ENCODE data around the gene LRP1B.

The LRP1B gene

GRCh38 chr2:141959941-141960340, 170.9 kb downstream of the LRP1B start:
- DNase-seq (ENCODE audit: low read depth in 3 of 3, low spot score in 1 of 3), result no peak

DNA sequence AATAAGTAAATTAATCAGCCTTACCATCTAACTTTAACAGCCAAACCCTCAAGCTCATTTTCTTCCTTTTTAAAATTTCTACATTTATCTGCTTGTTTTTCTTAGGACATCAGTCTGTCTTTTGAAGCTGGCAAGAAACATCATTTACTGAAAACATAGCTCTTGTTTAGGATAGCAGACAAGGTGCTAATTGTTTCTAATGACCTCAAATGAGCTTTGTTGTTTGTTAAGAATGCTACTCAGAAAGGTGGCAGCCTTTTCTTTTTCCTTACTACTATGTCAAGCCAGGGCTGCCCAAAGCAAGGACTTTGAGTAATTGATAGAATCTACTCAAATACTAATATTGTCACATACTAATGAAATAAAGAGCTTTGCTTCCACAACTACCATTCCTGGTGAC, 171.8 kb downstream of the LRP1B start:
- no peak for DNase-seq (ENCODE audit: low read depth in 3 of 3, low spot score in 1 of 3)

DNA sequence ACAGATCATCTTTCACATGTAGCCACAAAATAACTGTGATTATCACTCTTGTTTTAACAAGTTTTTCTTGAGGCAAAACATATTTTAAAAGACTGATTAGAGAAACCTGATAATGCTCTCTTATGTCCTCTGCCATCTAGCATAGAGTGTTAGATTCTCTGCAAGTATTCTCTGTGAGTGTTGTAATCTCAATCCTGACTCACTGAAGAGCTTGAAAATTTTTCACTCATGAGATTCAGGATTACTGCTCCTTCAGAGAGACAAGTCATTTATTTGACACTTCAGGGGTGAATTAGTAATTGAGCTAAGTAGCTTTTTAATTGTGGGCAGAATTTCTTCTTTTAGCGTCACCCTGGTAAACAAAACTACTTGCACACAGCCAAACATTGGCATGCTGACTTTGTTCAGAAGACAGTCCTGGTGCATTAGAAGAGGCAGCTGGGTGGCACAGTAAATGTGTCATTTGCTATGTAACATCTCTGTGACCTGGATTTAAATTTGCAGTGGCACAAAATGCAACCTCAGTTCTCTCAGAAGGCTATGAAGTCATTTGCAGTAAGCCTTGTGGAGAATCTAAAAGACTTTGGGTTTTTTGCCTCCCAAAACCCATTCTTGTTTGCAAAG, 172.9 kb downstream of the LRP1B start:
- no peak for DNase-seq (ENCODE audit: low read depth in 3 of 3, low spot score in 1 of 3)

- no peak for DNase-seq (ENCODE audit: low read depth in 3 of 3, low spot score in 1 of 3)
These were observed 173.5 kb downstream of the LRP1B start for GRCh38 chr2:141957321-141957720.

DNA sequence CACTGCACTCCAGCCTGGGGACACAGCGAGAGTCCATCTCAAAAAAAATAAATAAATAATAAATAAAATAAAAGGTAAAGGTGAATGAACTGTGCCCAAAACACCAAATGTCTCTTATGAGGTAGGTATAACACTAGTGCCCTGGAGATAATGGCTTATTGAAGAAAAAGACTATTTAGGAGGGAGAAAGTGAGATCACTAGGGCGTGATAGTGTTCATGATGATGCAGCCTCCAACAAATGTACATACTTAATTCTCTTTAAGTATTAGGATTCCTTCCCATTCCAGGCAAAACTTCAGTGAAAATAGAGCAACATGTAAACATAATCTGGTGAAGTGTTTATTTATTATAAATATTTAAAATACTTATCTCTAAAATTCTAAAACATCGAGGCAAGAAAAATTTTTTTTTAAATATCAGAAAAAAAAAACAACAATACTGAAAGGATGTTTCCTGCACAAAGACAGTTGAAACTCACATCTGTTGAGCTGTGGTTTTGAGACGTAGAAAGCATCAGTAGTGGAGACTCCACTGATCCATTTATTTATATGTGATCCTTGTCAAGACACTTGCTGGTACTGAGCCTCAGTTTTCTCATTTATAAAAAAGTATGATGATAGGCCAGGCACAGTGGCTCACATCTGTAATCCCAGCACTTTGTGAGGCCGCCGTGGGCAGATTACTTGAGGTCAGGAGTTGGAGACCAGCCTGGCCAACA, 183.3 kb downstream of the LRP1B start:
- DNase-seq (ENCODE audit: low read depth in 3 of 3, low spot score in 1 of 3), result no peak

- no peak for DNase-seq (ENCODE audit: low read depth in 3 of 3, low spot score in 1 of 3)
These were observed 184.8 kb downstream of the LRP1B start for GRCh38 chr2:141946016-141946415.

DNA sequence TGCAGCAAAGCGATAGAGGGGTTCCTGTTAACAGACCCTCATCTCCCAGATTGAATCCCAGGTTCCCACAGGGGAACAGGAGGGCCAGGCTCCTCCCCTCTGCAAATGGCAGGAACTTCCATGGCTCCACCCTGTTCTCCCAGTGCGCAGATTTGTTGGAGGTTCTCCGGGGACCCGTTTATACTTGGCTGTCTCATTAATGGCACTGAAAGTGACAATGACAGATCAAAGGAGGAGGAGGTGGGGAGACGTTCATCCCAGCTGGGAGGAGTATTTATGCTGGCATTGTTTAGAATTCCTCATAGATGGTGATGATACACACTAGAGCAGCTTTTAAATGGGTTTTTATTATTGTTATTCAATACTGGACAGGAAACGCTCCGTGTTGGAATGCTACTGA, 186.9 kb downstream of the LRP1B start:
- DNase-seq (ENCODE audit: low read depth in 3 of 3, low spot score in 1 of 3), result no peak

GRCh38 chr2:141942006-141942789, 188.6 kb downstream of the LRP1B start:
- no peak for DNase-seq (ENCODE audit: low read depth in 3 of 3, low spot score in 1 of 3)

GRCh38 chr2:141941210-141941714, 189.6 kb downstream of the LRP1B start:
- no peak for DNase-seq (ENCODE audit: low read depth in 3 of 3, low spot score in 1 of 3)

GRCh38 chr2:141940709-141941108, 190.1 kb downstream of the LRP1B start:
- DNase-seq (ENCODE audit: low read depth in 3 of 3, low spot score in 1 of 3), result no peak

DNA sequence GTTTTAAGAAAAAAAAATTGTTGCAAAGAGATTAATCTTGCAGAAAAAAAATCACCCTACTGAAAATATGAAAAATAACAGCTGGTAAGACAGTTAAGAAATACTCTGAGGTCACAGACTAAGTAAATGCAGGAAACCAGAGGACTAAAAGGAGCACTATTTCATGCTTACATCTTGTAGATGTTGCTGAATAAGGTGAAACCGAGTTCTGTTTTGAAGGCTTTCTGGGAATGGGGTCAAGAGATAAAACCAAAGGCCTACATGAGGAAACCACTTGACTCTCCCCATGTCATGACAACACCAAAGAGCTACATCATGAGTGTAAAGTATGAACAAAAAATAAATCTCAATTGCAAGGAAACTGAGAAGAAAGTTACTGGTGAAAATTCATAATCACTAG, 197.6 kb downstream of the LRP1B start:
- no peak for DNase-seq (ENCODE audit: low read depth in 3 of 3, low spot score in 1 of 3)

DNA sequence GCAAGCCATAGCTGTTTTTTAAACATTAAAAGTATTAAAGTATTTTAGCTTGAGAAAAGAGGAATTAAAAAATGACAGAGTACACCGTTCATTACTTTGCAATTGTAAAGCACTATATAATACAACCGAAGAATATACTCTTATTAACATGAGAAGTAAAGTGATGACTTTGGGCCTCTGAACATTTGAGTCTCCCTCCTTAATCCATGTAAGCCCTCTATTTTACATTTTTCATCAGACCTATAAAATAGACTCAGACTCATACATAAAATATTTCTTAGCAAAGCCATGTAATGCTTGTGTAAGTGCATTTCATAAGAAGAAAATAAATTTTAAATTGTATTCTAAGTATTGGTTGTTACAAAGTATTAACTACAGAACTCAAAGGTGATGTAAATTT, 198.6 kb downstream of the LRP1B start:
- no peak for DNase-seq (ENCODE audit: low read depth in 3 of 3, low spot score in 1 of 3)

GRCh38 chr2:141931797-141932196, 199.0 kb downstream of the LRP1B start:
- no peak for DNase-seq (ENCODE audit: low read depth in 3 of 3, low spot score in 1 of 3)

DNA sequence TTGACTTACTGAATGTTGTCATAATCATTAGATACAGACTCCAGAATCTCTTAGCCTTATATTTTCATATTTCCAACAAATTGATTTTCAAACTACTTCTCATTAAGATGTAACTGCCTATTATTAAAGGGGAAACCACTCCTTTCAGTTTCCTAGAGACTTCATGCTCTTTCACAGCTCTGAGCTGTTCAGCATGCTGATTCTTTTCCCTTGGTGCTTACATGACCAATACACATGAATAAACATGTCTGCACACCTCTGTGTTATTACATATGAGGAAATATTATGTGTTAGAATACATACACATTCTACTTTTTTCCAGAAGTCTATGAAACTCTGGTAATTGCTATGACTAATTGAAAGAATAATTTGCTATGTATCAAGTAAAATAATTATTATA, 200.0 kb downstream of the LRP1B start:
- DNase-seq (ENCODE audit: low read depth in 3 of 3, low spot score in 1 of 3), result no peak

- DNase-seq (ENCODE audit: low read depth in 3 of 3, low spot score in 1 of 3), result no peak
These were observed 201.2 kb downstream of the LRP1B start for GRCh38 chr2:141929331-141930252.

DNA sequence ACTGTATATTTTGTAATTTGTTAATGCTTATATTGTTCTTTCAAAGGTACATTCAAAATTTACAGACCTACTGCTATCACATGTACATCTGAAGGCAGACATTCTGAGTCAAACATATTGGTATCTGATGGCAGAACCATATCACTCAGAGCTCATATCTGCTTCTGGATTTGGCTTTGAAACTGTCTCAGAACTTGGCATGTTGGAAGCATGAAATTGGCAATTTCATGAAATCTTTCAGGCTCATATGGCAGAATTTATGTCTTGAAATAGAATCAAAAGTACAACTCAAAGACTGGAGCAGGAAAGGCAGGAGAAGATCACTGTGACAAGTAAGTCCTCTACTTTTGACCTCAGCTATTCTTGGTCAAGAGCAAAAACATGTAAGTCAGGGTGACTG, 202.3 kb downstream of the LRP1B start:
- no peak for DNase-seq (ENCODE audit: low read depth in 3 of 3, low spot score in 1 of 3)

DNA sequence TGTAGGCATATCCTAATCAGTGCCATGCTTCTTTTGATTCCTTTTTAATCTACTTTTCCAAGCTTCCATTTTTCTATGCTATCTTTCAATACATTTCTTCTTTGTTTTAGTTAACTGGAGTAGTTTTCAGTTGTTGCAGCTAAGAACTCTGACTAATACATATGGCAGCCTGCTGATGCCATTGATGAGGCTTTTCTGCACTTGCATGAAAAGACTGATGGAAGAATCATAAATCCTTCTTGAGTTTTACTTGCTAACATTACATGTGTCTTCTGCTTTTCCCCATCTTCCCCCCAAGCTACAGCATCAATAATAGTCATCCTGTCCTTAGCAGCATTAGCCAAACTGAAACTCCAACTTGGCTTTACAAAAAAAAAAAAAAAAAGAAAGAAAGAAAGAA, 203.3 kb downstream of the LRP1B start:
- DNase-seq (ENCODE audit: low read depth in 3 of 3, low spot score in 1 of 3), result no peak

DNA sequence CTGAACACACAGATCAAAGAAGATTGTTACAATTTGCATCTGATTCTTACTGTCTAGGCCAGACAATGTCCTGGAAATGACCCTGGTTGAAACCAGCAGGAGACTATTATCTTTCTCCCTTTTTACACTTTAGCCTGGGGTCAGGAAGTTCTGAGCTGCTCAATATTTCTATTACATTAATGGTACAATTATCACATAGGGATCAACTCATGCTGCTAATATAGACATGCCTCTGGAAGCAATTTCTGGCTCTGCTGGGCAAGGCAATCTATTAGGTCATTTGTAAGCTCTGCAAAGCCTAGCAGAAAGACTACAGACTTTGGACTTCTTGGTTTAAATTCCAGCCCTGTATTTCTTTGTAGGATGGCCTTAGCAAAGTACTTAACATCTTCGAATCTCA, 205.3 kb downstream of the LRP1B start:
- DNase-seq (ENCODE audit: low read depth in 3 of 3, low spot score in 1 of 3), result no peak

DNA sequence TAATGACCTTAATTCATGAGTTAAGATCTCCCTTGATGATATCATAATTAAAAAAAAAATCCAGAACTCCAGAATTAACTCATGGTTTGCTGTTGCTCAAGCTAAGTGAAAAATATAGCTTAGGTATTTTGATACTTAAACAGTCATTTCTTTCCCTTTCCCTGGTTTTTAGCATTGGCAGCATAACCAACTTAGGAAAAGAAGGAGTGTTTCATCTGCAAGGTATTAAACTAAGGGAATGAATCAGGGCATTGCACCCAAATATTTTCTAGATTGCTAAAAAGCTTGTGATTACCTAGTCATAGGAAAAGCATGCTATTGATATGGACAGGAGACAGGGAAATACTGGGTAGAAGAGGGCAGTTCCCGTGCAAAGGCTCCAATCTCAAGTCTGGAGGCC, 207.2 kb downstream of the LRP1B start:
- DNase-seq (ENCODE audit: low read depth in 3 of 3, low spot score in 1 of 3), result no peak

DNA sequence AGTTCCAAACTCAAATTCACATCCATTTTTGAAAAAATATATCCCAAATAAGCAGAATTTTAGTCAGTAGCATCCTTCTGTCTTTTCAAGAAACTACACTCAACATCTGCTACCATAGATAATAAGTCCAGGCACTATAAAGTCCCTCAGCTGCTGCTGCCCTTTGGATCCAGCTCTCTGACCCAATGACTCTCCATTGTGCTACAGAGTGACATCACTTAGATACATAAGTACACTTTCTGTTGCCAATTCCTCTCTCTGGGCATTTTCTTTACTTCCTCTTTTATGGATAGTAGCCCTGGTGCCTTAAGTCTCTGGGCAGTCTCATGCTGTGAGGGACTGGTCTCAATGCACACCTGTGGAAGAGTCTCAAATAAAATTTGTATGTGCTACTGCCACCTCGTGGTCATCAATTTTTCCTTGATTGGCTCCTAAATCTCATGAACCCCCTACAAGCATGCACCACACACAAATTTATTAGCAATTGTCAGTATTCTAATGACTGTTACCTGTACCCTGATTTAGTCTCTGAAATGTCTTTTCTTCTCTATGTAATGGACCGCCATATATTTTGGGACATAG, 219.2 kb downstream of the LRP1B start:
- DNase-seq (ENCODE audit: low read depth in 3 of 3, low spot score in 1 of 3), result no peak

GRCh38 chr2:141906678-141907077, 224.1 kb downstream of the LRP1B start:
- DNase-seq (ENCODE audit: low read depth in 3 of 3, low spot score in 1 of 3), result no peak

All from stimulated activated CD4-positive, alpha-beta T cell treated with anti-CD3 and anti-CD28 coated beads, TNF-alpha, amount 100 ng/mL, for 1 hour (primary cell).